ENCODE results near the gene DBI.

DBI gene

DNA sequence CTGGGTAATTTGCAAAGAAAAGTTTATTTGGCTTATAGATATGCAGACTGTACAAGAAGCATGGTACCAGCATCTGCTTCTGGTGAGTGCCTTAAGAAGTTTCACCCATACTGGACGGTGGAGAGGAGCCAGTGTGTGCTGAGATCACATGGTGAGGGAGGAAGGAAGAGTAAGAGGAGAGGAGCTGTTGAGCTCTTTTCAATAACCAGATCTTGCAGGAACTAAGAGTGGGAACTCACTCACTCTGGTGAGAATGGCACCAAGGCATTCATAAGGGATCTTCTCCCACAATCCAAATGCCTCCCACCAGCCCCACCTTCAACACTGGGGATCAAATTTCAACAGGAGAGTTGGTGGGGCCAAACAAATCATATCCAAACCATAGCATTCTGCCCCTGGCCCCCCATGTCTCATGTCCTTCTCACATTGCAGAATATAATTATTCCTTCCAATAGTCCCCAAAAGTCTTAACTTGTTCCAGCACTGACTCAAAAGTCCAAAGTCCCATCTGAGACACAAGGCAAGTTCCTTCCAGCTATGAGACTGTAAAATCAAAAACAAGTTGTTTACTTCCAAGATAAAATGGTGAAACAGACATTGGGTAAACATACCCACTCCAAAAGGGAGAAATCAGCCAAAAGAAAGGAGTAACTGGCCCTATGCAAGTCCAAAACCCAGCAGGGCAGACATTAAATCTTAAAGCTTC is 53.2 kb downstream of the DBI start:
- no peaks in the 10 kb centered on the region for H3K4me1 ChIP-seq (ENCODE audit: control insufficient read depth in 1 of 2, insufficient read depth in 1 of 2, low read depth in 1 of 2, low read length in 1 of 2)
- TF ChIP-seq, protein P1, sequence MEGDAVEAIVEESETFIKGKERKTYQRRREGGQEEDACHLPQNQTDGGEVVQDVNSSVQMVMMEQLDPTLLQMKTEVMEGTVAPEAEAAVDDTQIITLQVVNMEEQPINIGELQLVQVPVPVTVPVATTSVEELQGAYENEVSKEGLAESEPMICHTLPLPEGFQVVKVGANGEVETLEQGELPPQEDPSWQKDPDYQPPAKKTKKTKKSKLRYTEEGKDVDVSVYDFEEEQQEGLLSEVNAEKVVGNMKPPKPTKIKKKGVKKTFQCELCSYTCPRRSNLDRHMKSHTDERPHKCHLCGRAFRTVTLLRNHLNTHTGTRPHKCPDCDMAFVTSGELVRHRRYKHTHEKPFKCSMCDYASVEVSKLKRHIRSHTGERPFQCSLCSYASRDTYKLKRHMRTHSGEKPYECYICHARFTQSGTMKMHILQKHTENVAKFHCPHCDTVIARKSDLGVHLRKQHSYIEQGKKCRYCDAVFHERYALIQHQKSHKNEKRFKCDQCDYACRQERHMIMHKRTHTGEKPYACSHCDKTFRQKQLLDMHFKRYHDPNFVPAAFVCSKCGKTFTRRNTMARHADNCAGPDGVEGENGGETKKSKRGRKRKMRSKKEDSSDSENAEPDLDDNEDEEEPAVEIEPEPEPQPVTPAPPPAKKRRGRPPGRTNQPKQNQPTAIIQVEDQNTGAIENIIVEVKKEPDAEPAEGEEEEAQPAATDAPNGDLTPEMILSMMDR (IDR thresholded peaks at IDR 0.05) = no peak
- H3K4me3 ChIP-seq (ENCODE audit: low read depth in 1 of 2, low read length in 1 of 2) = no peak overlapping the region
- no peaks in the 10 kb centered on the region for H3K36me3 ChIP-seq
- peaks cover 40% of the 10 kb centered on the region for H3K27me3 ChIP-seq
- H3K9me3 ChIP-seq = no peaks in the 10 kb centered on the region
- no peak overlapping the region for H3K27ac ChIP-seq

GRCh38 chr2:119421304-119421703 is 54.5 kb downstream of the DBI start:
- H3K4me3 ChIP-seq (ENCODE audit: low read depth in 1 of 2, low read length in 1 of 2) = no peak overlapping the region
- no peaks in the 10 kb centered on the region for H3K9me3 ChIP-seq
- no peaks in the 10 kb centered on the region for H3K36me3 ChIP-seq
- TF ChIP-seq, protein P1 (IDR thresholded peaks at IDR 0.05) = no peak
- H3K27ac ChIP-seq = no peak overlapping the region
- H3K27me3 ChIP-seq = peaks cover 52% of the 10 kb centered on the region
- no peaks in the 10 kb centered on the region for H3K4me1 ChIP-seq (ENCODE audit: control insufficient read depth in 1 of 2, insufficient read depth in 1 of 2, low read depth in 1 of 2, low read length in 1 of 2)

DNA sequence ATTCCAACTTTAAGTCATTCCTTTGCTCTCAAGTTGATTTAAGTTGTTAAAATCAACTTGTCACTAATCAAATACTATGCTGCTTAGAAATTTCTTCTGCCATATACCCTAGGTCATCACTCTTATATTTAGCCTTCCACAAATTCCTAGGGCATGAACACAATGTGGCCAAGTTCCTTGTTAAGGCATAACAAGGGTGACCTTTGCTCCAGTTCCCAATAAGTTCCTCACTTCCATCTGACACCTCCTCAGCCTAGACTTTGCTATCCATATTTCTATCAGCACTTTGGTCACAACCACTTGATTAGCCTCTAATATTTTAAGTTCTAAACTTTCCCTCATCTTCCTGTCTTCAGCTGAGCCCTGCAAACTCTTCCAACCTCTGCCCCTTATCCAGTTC is 55.0 kb downstream of the DBI start:
- Histone ChIP-seq H3K36me3 (no peaks in the 10 kb centered on the region), H3K4me3 (ENCODE audit: low read depth in 1 of 2, low read length in 1 of 2) (no peak overlapping the region), H3K4me1 (ENCODE audit: control insufficient read depth in 1 of 2, insufficient read depth in 1 of 2, low read depth in 1 of 2, low read length in 1 of 2) (no peaks in the 10 kb centered on the region), H3K9me3 (no peaks in the 10 kb centered on the region), H3K27me3 (peaks cover 57% of the 10 kb centered on the region), H3K27ac (no peak overlapping the region)
- TF ChIP-seq, protein P1 (IDR thresholded peaks at IDR 0.05) = no peak

All from neutrophil (primary cell).